ENCODE data around the gene STIP1.

The STIP1 gene

GRCh38 chr11:64252003-64252872 lies 66.3 kb downstream of the STIP1 start:
- H3K27me3 Mint-ChIP-seq: no peaks in the 10 kb centered on the region
- no peaks in the 10 kb centered on the region for H3K9me3 Mint-ChIP-seq
- H3K36me3 Mint-ChIP-seq (ENCODE audit: insufficient read depth): peaks cover 18% of the 10 kb centered on the region
- H3K27ac Mint-ChIP-seq: peak overlapping the region in 1 of 2 donors; percentile 86
- H3K4me3 Mint-ChIP-seq: peak overlapping the region; percentile 91 to 94
- ATAC-seq (replicated peaks) (no peak), DNase-seq (no peak)
- H3K4me1 Mint-ChIP-seq (ENCODE audit: low read depth in 2 of 2): peaks cover 7 to 22% of the 10 kb centered on the region in 2 donors

- Mint-ChIP-seq H3K4me1 (ENCODE audit: low read depth in 2 of 2) (peaks cover 7 to 21% of the 10 kb centered on the region in 2 donors), H3K27me3 (no peaks in the 10 kb centered on the region), H3K4me3 (peak overlapping the region; percentile 91 to 94), H3K27ac (no peak overlapping the region), H3K9me3 (no peaks in the 10 kb centered on the region), H3K36me3 (ENCODE audit: insufficient read depth) (peaks cover 20% of the 10 kb centered on the region)
- ATAC-seq (replicated peaks) (no peak), DNase-seq (no peak)
These were observed 67.1 kb downstream of the STIP1 start for GRCh38 chr11:64253043-64253442.

GRCh38 chr11:64253481-64253880 lies 67.5 kb downstream of the STIP1 start:
- no peak overlapping the region for H3K4me3 Mint-ChIP-seq
- DNase-seq: no peak
- H3K27ac Mint-ChIP-seq: peak overlapping the region in 1 of 2 donors; percentile 41

More at GRCh38 chr11:64253481-64253880, 67.5 kb downstream of the STIP1 start:
- H3K27me3 Mint-ChIP-seq: no peaks in the 10 kb centered on the region
- no peaks in the 10 kb centered on the region for H3K9me3 Mint-ChIP-seq
- no peak for ATAC-seq (replicated peaks)
- peaks cover 19% of the 10 kb centered on the region for H3K36me3 Mint-ChIP-seq (ENCODE audit: insufficient read depth)
- H3K4me1 Mint-ChIP-seq (ENCODE audit: low read depth in 2 of 2): peaks cover 7 to 21% of the 10 kb centered on the region in 2 donors

All from effector memory CD8-positive, alpha-beta T cell (primary cell).